Measurements from ENCODE around the gene PRUNE1.
A peak's percentile ranks its signal among the peaks of the same experiment; 100 is the strongest.

Gene PRUNE1

GRCh38 chr1:151039521-151039920 is 31.3 kb downstream of the PRUNE1 start:
- no peak overlapping the region for H3K4me3 ChIP-seq (ENCODE audit: low read length)
- TF ChIP-seq CTCF (conservative IDR thresholded peaks at IDR 0.05; ENCODE audit: low read depth, low read length), result no peak
- DNase-seq (ENCODE audit: low read depth), result no peak

DNA sequence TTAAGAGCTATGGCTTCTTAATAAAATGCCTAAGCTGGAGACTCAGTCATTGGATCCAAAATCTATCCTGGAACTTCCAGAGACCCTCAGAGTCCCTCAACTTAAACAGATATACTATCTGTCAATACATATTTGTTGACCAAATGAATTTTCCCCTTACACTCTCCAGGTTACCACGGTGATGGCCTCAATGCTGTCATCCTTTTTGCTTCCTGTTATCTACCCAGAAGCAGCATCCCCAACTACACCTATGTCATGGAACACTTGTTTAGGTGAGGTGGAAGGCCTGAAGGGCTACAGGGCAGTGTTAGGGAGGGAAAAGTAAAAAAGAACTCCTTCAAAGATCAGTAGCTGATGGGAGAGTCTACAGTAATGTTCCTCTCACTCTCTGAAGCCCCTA is 34.9 kb downstream of the PRUNE1 start:
- no peak overlapping the region for H3K4me3 ChIP-seq (ENCODE audit: low read length)
- no peak for TF ChIP-seq CTCF (conservative IDR thresholded peaks at IDR 0.05; ENCODE audit: low read depth, low read length)
- no peak for DNase-seq (ENCODE audit: low read depth)

- TF ChIP-seq CTCF (conservative IDR thresholded peaks at IDR 0.05; ENCODE audit: low read depth, low read length), result no peak
- peak within 1 kb of the TSS; percentile 79 for H3K4me3 ChIP-seq (ENCODE audit: low read length)
- DNase-seq (ENCODE audit: low read depth), result no peak
Measured at GRCh38 chr1:151047591-151047924, 39.3 kb downstream of the PRUNE1 start, which contains the start of gene C1orf56. C1orf56 (plus strand) TSS chr1:151047751; CDS start chr1:151047848, 97 bp downstream.

- no peak for TF ChIP-seq CTCF (conservative IDR thresholded peaks at IDR 0.05; ENCODE audit: low read depth, low read length)
- H3K4me3 ChIP-seq (ENCODE audit: low read length), result peak overlapping the region; percentile 79
- DNase-seq (ENCODE audit: low read depth), result peak; percentile 39
Measured at GRCh38 chr1:151047925-151048644, 39.8 kb downstream of the PRUNE1 start.

DNA sequence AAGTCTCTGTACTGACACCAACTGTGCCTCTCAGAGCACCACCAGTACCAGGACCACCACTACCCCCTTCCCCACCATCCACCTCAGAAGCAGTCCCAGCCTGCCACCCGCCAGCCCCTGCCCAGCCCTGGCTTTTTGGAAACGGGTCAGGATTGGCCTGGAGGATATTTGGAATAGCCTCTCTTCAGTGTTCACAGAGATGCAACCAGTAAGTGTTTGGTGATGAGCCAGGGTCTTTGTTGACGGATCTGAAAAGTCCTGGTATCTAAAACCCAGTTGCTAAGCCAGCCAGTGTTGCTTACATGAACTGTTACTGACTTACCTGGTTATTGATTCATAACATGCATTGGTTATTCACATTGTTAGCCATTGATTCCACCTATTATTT is 40.4 kb downstream of the PRUNE1 start:
- DNase-seq (ENCODE audit: low read depth), result no peak
- TF ChIP-seq CTCF (conservative IDR thresholded peaks at IDR 0.05; ENCODE audit: low read depth, low read length), result peak; percentile 66
- H3K4me3 ChIP-seq (ENCODE audit: low read length), result peak overlapping the region; percentile 79

DNA sequence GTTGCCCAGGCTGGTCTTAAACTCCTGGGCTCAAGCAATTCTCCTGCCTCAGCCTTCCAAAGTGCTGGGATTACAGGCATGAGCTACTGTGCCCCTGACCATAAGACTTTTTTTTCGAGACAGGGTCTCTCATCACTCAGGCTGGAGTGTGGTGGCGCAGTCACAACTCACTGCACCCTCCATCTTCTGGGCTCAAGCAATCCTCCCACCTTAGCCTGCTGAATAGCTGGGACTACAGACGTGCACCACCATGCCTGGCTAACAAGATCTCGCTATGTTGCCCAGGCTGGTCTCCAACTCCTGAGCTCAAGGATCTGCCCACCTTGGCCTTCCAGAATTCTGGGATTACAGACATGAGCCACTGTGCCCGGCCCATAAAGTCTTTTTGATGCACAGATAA is 41.2 kb downstream of the PRUNE1 start:
- no peak overlapping the region for H3K4me3 ChIP-seq (ENCODE audit: low read length)
- no peak for DNase-seq (ENCODE audit: low read depth)
- TF ChIP-seq CTCF (conservative IDR thresholded peaks at IDR 0.05; ENCODE audit: low read depth, low read length), result no peak

DNA sequence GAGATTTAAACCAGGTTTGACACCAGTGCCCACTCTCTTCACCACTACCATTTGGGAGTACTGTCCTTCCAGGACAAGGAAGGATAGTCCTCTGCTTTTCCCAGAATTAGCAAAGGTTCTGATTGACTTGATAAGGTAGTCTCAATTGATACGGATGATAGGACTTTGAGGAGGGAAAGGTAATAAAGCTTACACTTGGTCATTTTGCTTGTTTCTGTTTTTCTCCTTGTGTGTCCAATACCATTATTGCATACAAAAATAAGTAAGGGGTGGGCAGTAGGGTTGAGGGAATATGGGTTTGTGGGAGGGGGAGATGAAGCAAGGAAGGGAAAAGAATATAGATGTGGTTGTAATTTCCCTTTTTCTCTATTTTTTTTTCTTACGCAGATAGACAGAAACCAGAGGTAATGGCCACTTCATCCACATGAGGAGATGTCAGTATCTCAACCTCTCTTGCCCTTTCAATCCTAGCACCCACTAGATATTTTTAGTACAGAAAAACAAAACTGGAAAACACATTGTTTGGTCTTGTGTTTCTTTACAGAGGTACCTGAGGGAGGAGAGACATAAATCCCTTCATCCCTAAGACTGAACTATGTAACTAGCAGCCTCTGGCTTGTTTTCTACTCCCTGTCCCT is 41.9 kb downstream of the PRUNE1 start:
- DNase-seq (ENCODE audit: low read depth), result no peak
- no peak for TF ChIP-seq CTCF (conservative IDR thresholded peaks at IDR 0.05; ENCODE audit: low read depth, low read length)
- H3K4me3 ChIP-seq (ENCODE audit: low read length), result no peak overlapping the region

Measured in retinal pigment epithelial cell (primary cell).